ENCODE data around the gene SIRT4.

DNA sequence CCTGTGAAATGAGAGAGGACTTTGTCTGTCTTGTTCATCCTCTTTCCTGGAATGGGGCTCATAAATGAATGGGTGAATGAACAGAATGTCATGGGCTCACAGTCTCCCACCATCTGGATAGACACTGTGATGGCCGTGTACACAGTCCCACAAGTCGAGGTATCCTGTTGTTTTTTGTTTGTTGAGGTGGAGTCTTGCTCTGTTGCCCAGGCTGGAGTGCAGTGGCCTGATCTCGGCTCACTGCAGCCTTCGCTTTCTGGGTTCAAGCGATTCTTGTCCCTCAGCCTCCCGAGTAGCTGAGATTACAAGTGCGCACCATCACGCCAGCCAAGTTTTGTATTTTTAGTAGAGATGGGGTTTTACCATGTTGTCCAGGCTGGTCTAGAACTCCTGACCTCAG lies 41.6 kb downstream of the SIRT4 start:
- TF ChIP-seq, protein P1, sequence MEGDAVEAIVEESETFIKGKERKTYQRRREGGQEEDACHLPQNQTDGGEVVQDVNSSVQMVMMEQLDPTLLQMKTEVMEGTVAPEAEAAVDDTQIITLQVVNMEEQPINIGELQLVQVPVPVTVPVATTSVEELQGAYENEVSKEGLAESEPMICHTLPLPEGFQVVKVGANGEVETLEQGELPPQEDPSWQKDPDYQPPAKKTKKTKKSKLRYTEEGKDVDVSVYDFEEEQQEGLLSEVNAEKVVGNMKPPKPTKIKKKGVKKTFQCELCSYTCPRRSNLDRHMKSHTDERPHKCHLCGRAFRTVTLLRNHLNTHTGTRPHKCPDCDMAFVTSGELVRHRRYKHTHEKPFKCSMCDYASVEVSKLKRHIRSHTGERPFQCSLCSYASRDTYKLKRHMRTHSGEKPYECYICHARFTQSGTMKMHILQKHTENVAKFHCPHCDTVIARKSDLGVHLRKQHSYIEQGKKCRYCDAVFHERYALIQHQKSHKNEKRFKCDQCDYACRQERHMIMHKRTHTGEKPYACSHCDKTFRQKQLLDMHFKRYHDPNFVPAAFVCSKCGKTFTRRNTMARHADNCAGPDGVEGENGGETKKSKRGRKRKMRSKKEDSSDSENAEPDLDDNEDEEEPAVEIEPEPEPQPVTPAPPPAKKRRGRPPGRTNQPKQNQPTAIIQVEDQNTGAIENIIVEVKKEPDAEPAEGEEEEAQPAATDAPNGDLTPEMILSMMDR (IDR thresholded peaks at IDR 0.05) = no peak
- TF ChIP-seq ZFX (IDR thresholded peaks at IDR 0.05; ENCODE audit: borderline replicate concordance) = no peak

Data from 22Rv1 (cell line).